HEK293 (cell line): ENCODE results near the gene PMVK.
A peak's percentile ranks its signal among the peaks of the same experiment; 100 is the strongest.

ENCODE experiments used
- CTCF ChIA-PET: fragments of 350-600 bp; formaldehyde crosslinking; extraction: SDS; loops from one replicate; lab custom pipeline; 2021; ENCODE audit warnings: antibody characterized with exemption; lab: Yijun Ruan, JAX
- POLR2A ChIA-PET: fragments of 300-600 bp; formaldehyde crosslinking; extraction: SDS; loops from one replicate; lab custom pipeline; 2020; ENCODE audit warnings: antibody characterized with exemption, inconsistent platforms; lab: Yijun Ruan, JAX
- H3K27ac ChIP-seq: fragments of 200-500 bp; sonication (Bioruptor generic); 2 replicates; pipeline ENCODE4 v1.5.1; 2014; ENCODE audit warnings: low read depth, low read length, control low read depth, inconsistent platforms; ENCODE audit errors: extremely low read depth
- H3K36me3 ChIP-seq, 2 experiments: fragments of 200-500 bp in 1 of 2; sonication (Bioruptor generic) in 1 of 2; 1 replicate in 1 of 2; 2 replicates in 1 of 2; pipeline ENCODE4 v1.5.1; 2014 to 2017; ENCODE audit warnings: inconsistent platforms in 2 of 2, low read length in 2 of 2; ENCODE audit not compliant: control insufficient read depth in 2 of 2, insufficient read depth in 1 of 2
- H3K4me1 ChIP-seq: fragments of 200-500 bp; sonication (Bioruptor generic); 2 replicates; pipeline ENCODE4 v1.5.1; 2014; ENCODE audit warnings: mild to moderate bottlenecking, low read length, inconsistent platforms; ENCODE audit not compliant: control insufficient read depth, insufficient read depth
- H3K4me3 ChIP-seq: 2 replicates; pipeline ENCODE4 v1.5.1; 2011; ENCODE audit warnings: low read depth, mild to moderate bottlenecking, control low read depth, low read length, moderate library complexity
- H3K9me3 ChIP-seq: fragments of 200-500 bp; sonication (Bioruptor generic); 2 replicates; pipeline ENCODE4 v1.5.1; 2014; ENCODE audit warnings: low read depth, low read length, inconsistent platforms; ENCODE audit not compliant: control insufficient read depth, insufficient read depth
- OSR2 ChIP-seq: fragments of 450-650 bp; formaldehyde crosslinking; IDR thresholded peaks from 2 replicates; pipeline ENCODE4 v1.5.1; 2016; ENCODE audit warnings: missing biosample characterization, missing genetic modification characterization
- PRDM10 ChIP-seq: fragments of 450-650 bp; formaldehyde crosslinking; IDR thresholded peaks from 2 replicates; pipeline ENCODE4 v1.5.1; 2016; ENCODE audit warnings: missing biosample characterization, missing genetic modification characterization
- REST ChIP-seq: fragments of 450-650 bp; formaldehyde crosslinking; IDR thresholded peaks from 2 replicates; pipeline ENCODE4 v1.5.1; 2016; ENCODE audit warnings: missing biosample characterization, missing genetic modification characterization
- ZIC2 ChIP-seq: fragments of 450-650 bp; formaldehyde crosslinking; IDR thresholded peaks from 2 replicates; pipeline ENCODE4 v1.5.1; 2016; ENCODE audit warnings: missing biosample characterization, missing genetic modification characterization
- ZNF112 ChIP-seq: fragments of 450-650 bp; formaldehyde crosslinking; IDR thresholded peaks from 2 replicates; pipeline ENCODE4 v1.5.0; 2017; ENCODE audit warnings: missing biosample characterization, missing genetic modification characterization
- ZNF133 ChIP-seq: fragments of 450-650 bp; formaldehyde crosslinking; IDR thresholded peaks from 2 replicates; pipeline ENCODE4 v1.5.1; 2016; ENCODE audit warnings: missing biosample characterization, missing genetic modification characterization
- ZNF211 ChIP-seq: fragments of 450-650 bp; formaldehyde crosslinking; IDR thresholded peaks from 2 replicates; pipeline ENCODE4 v1.5.1; 2016; ENCODE audit warnings: low read depth, missing biosample characterization, missing genetic modification characterization
- ZNF26 ChIP-seq: fragments of 450-650 bp; formaldehyde crosslinking; IDR thresholded peaks from 2 replicates; pipeline ENCODE4 v1.5.1; 2016; ENCODE audit warnings: missing biosample characterization, missing genetic modification characterization
- ZNF354C ChIP-seq: fragments of 450-650 bp; formaldehyde crosslinking; IDR thresholded peaks from 2 replicates; pipeline ENCODE4 v1.5.1; 2016; ENCODE audit warnings: missing biosample characterization, missing genetic modification characterization, low read depth, borderline replicate concordance
- ZNF433 ChIP-seq: fragments of 450-650 bp; formaldehyde crosslinking; IDR thresholded peaks from 2 replicates; pipeline ENCODE4 v1.5.1; 2016; ENCODE audit warnings: missing biosample characterization, missing genetic modification characterization, low read depth
- ZNF521 ChIP-seq: fragments of 450-650 bp; formaldehyde crosslinking; IDR thresholded peaks from 2 replicates; pipeline ENCODE4 v1.5.1; 2017; ENCODE audit warnings: missing biosample characterization, mild to moderate bottlenecking, missing genetic modification characterization
- ZNF561 ChIP-seq: fragments of 450-650 bp; IDR thresholded peaks from 2 replicates; pipeline ENCODE4 v1.5.1; 2018; ENCODE audit warnings: missing biosample characterization, missing genetic modification characterization, borderline replicate concordance
- ZNF596 ChIP-seq: fragments of 450-650 bp; IDR thresholded peaks from 2 replicates; pipeline ENCODE4 v1.5.0; 2018; ENCODE audit warnings: missing biosample characterization, mild to moderate bottlenecking, missing genetic modification characterization, moderate library complexity
- ZNF785 ChIP-seq: fragments of 450-650 bp; formaldehyde crosslinking; IDR thresholded peaks from 2 replicates; pipeline ENCODE4 v1.5.1; 2016; ENCODE audit warnings: missing biosample characterization, missing genetic modification characterization
- ZSCAN4 ChIP-seq: fragments of 450-650 bp; formaldehyde crosslinking; IDR thresholded peaks from 2 replicates; pipeline ENCODE4 v1.5.1; 2017; ENCODE audit warnings: missing biosample characterization, missing genetic modification characterization

Gene PMVK

GRCh38 chr1:154923695-154924094, 12.8 kb downstream of the PMVK start (continued):
- TF ChIP-seq PRDM10 (no peak), ZNF785 (tag by site-specific recombination) (no peak), ZNF354C (no peak), ZSCAN4 (tag by site-specific recombination) (no peak), ZNF211 (tag by site-specific recombination) (no peak), ZNF521 (tag by site-specific recombination) (no peak)

GRCh38 chr1:154913273-154913672, 23.2 kb downstream of the PMVK start:
- Histone ChIP-seq H3K9me3 (no peaks in the 10 kb centered on the region), H3K27ac (no peak overlapping the region), H3K4me1 (no peaks in the 10 kb centered on the region), H3K4me3 (no peak overlapping the region), H3K36me3 (no peaks in the 10 kb centered on the region)
- TF ChIP-seq ZIC2 (0 out of 2 replicates have a peak, but pooled peaks have one; percentile 6), ZSCAN4 (tag by site-specific recombination) (no peak), ZNF112 (tag by site-specific recombination) (0 out of 2 replicates have a peak, but pooled peaks have one; percentile 31)
- ChIA-PET POLR2A (interaction anchor here (0.6 to 0.8 kb wide), 2 partner anchors 20 to 23 kb away, joined by 3 to 4 read pairs; partner anchors contain the start of gene PMVK), CTCF (interaction anchor here (0.6 to 1.0 kb wide), 2 partner anchors 83 to 136 kb away, joined by 3 to 4 read pairs; no protein-coding TSS in a partner anchor)

GRCh38 chr1:154912755-154913154, 23.8 kb downstream of the PMVK start:
- Histone ChIP-seq H3K27ac (no peak overlapping the region), H3K36me3 (no peaks in the 10 kb centered on the region), H3K4me3 (no peak overlapping the region), H3K9me3 (no peaks in the 10 kb centered on the region), H3K4me1 (no peaks in the 10 kb centered on the region)
- no peak for TF ChIP-seq ZNF26 (tag by site-specific recombination)
- no peak for TF ChIP-seq ZNF596 (tag by site-specific recombination)
- no peak for TF ChIP-seq OSR2
- TF ChIP-seq ZNF112 (tag by site-specific recombination): no peak
- TF ChIP-seq ZNF133 (tag by site-specific recombination): no peak
- no peak for TF ChIP-seq ZNF433 (tag by site-specific recombination)
- 0 out of 2 replicates have a peak, but pooled peaks have one; percentile 17 for TF ChIP-seq REST (tag by site-specific recombination)
- TF ChIP-seq ZNF561 (tag by site-specific recombination): no peak
- POLR2A ChIA-PET: interaction anchor here (0.6 to 0.8 kb wide), 2 partner anchors 21 to 24 kb away, joined by 3 to 4 read pairs; partner anchors contain the start of gene PMVK
- CTCF ChIA-PET: interaction anchor here (0.6 to 1.0 kb wide), 3 partner anchors 27 to 137 kb away, joined by 3 to 4 read pairs (median 4); no protein-coding TSS in a partner anchor
